WERI-Rb-1 (cell line): ENCODE results near the gene RB1.

Experiments used
- DNase-seq: peaks from one replicate; pipeline ENCODE4 v3.0.0-alpha.2; 2020
- H3K27ac ChIP-seq: fragments of 250-450 bp; sonication (Bioruptor Pico); 2 replicates; pipeline ENCODE4 v1.5.1; 2020; ENCODE audit warnings: mild to moderate bottlenecking, moderate library complexity
- H3K27me3 ChIP-seq: fragments of 250-450 bp; sonication (Bioruptor Pico); 2 replicates; pipeline ENCODE4 v1.5.1; 2021; ENCODE audit warnings: mild to moderate bottlenecking, low read depth, moderate library complexity; ENCODE audit not compliant: insufficient read depth, severe bottlenecking
- H3K36me3 ChIP-seq: fragments of 250-450 bp; sonication (Bioruptor Pico); 2 replicates; pipeline ENCODE4 v1.5.1; 2020; ENCODE audit warnings: mild to moderate bottlenecking, moderate library complexity
- H3K4me3 ChIP-seq: 2 replicates; pipeline ENCODE4 v1.5.1; 2011; ENCODE audit warnings: low read depth, mild to moderate bottlenecking, control low read depth, low read length
- H3K9me3 ChIP-seq: fragments of 250-450 bp; sonication (Bioruptor Pico); 2 replicates; pipeline ENCODE4 v1.5.1; 2021; ENCODE audit warnings: mild to moderate bottlenecking, moderate library complexity; ENCODE audit not compliant: severe bottlenecking
- CTCF ChIP-seq: IDR thresholded peaks from 2 replicates; pipeline ENCODE4 v1.5.1; 2011; ENCODE audit warnings: low read depth, mild to moderate bottlenecking, control low read depth, inconsistent platforms, low read length

Gene RB1

GRCh38 chr13:48297131-48297786 lies 6.3 kb upstream of the RB1 start:
- no peak for TF ChIP-seq CTCF
- H3K27me3 ChIP-seq, result no peaks in the 10 kb centered on the region
- H3K4me3 ChIP-seq, result no peak overlapping the region
- H3K27ac ChIP-seq, result no peak overlapping the region
- H3K9me3 ChIP-seq, result no peaks in the 10 kb centered on the region
- DNase-seq, result no peak
- H3K36me3 ChIP-seq, result no peaks in the 10 kb centered on the region

- no peak for TF ChIP-seq CTCF
- no peaks in the 10 kb centered on the region for H3K9me3 ChIP-seq
- no peaks in the 10 kb centered on the region for H3K27me3 ChIP-seq
- H3K27ac ChIP-seq, result no peak overlapping the region
- no peaks in the 10 kb centered on the region for H3K36me3 ChIP-seq
- H3K4me3 ChIP-seq, result no peak overlapping the region
- no peak for DNase-seq
These were observed 4.0 kb upstream of the RB1 start for GRCh38 chr13:48299591-48299990.

- no peak for DNase-seq
These were observed 636 bp upstream of the RB1 start for GRCh38 chr13:48302871-48303358.

GRCh38 chr13:48304143-48304876 lies 759 bp downstream of the RB1 start:
- no peak overlapping the region for H3K27ac ChIP-seq
- H3K27me3 ChIP-seq, result no peaks in the 10 kb centered on the region
- H3K4me3 ChIP-seq, result no peak overlapping the region
- DNase-seq, result no peak
- no peak for TF ChIP-seq CTCF
- no peaks in the 10 kb centered on the region for H3K9me3 ChIP-seq
- H3K36me3 ChIP-seq, result no peaks in the 10 kb centered on the region

More at GRCh38 chr13:48302871-48303358, 636 bp upstream of the RB1 start:
- H3K9me3 ChIP-seq, result no peaks in the 10 kb centered on the region
- no peak overlapping the region for H3K27ac ChIP-seq
- H3K27me3 ChIP-seq, result no peaks in the 10 kb centered on the region
- H3K4me3 ChIP-seq, result no peak overlapping the region
- H3K36me3 ChIP-seq, result no peaks in the 10 kb centered on the region
- no peak for TF ChIP-seq CTCF

GRCh38 chr13:48311223-48311622 lies 7.7 kb downstream of the RB1 start:
- TF ChIP-seq CTCF, result no peak
- Histone ChIP-seq H3K27ac (no peak overlapping the region), H3K36me3 (no peaks in the 10 kb centered on the region), H3K4me3 (no peak overlapping the region), H3K9me3 (no peaks in the 10 kb centered on the region), H3K27me3 (no peaks in the 10 kb centered on the region)
- no peak for DNase-seq
